Measurements from ENCODE around the gene ZDHHC5. TPM values are rescaled to one million over a fixed set of nuclear protein-coding genes. Genes with fewer than 3 reads are reported as not detected.

The ZDHHC5 gene
- total RNA-seq, 1 donor from 2014 or later = 89.8 TPM

GRCh38 chr11:57727185-57727584 is 59.3 kb downstream of the ZDHHC5 start:
- Histone ChIP-seq H2AFZ (ENCODE audit: low read depth, low read length) (no peak overlapping the region), H3K36me3 (ENCODE audit: insufficient read depth, low read length) (no peaks in the 10 kb centered on the region), H3K4me2 (ENCODE audit: low read length) (no peak overlapping the region), H3K79me2 (ENCODE audit: insufficient read depth, low read length) (peaks cover 89% of the 10 kb centered on the region), H4K20me1 (ENCODE audit: insufficient read depth, low read length) (peaks cover 35% of the 10 kb centered on the region), H3K27ac (ENCODE audit: low read depth, low read length) (no peak overlapping the region), H3K27me3 (ENCODE audit: insufficient read depth, low read length) (no peaks in the 10 kb centered on the region), H3K9ac (ENCODE audit: low read length) (no peak overlapping the region), H3K9me3 (ENCODE audit: insufficient read depth, low read depth, low read length) (no peaks in the 10 kb centered on the region), H3K4me1 (ENCODE audit: insufficient read depth, low read length) (no peaks in the 10 kb centered on the region), H3K4me3 (ENCODE audit: insufficient read depth, low read depth, low read length) (no peak overlapping the region)
- no peaks in the 10 kb centered on the region for H3K27me3 Mint-ChIP-seq (ENCODE audit: low read depth, unreplicated experiment)
- no peak for DNase-seq (ENCODE audit: low read depth)
- no peak overlapping the region for H3K4me3 Mint-ChIP-seq (ENCODE audit: unreplicated experiment)
- H3K4me1 Mint-ChIP-seq (ENCODE audit: low read depth, unreplicated experiment) = no peaks in the 10 kb centered on the region
- H3K36me3 Mint-ChIP-seq (ENCODE audit: low read depth, unreplicated experiment) = no peaks in the 10 kb centered on the region
- no peaks in the 10 kb centered on the region for H3K9me3 Mint-ChIP-seq (ENCODE audit: unreplicated experiment)
- TF ChIP-seq CTCF (IDR thresholded peaks at IDR 0.05; ENCODE audit: insufficient read depth, low read depth, low read length) (no peak), EZH2 (IDR thresholded peaks at IDR 0.05; ENCODE audit: insufficient read depth, low read length) (no peak)
- no peak overlapping the region for H3K27ac Mint-ChIP-seq (ENCODE audit: unreplicated experiment)
- FAIRE-seq = no peak

DNA sequence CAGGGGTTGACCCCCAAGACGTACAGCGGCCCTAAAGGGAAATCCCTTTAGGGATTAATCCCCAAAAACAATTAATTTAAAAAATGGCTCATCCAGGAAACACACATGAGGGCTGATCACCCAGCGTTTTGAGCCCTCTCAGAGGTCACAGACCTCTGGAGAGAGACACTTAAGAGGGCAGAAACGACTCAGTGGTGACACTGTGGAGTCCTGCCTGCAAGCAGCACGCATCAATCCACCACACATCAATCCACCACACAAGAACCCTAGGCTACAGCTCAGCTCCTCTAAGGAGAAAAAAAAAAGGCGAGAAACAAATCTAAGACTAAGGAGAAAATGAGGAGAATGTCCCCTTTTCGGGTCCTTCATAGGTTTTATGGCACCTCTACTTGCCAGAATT is 60.9 kb downstream of the ZDHHC5 start:
- H4K20me1 ChIP-seq (ENCODE audit: insufficient read depth, low read length) = peaks cover 42% of the 10 kb centered on the region
- no peak overlapping the region for H3K4me3 ChIP-seq (ENCODE audit: insufficient read depth, low read depth, low read length)
- no peaks in the 10 kb centered on the region for H3K27me3 ChIP-seq (ENCODE audit: insufficient read depth, low read length)
- no peaks in the 10 kb centered on the region for H3K4me1 ChIP-seq (ENCODE audit: insufficient read depth, low read length)
- H3K9ac ChIP-seq (ENCODE audit: low read length) = no peak overlapping the region
- peaks cover 93% of the 10 kb centered on the region for H3K79me2 ChIP-seq (ENCODE audit: insufficient read depth, low read length)
- DNase-seq (ENCODE audit: low read depth) (no peak), FAIRE-seq (no peak)
- no peaks in the 10 kb centered on the region for H3K9me3 ChIP-seq (ENCODE audit: insufficient read depth, low read depth, low read length)
- Mint-ChIP-seq H3K27ac (ENCODE audit: unreplicated experiment) (no peak overlapping the region), H3K36me3 (ENCODE audit: low read depth, unreplicated experiment) (no peaks in the 10 kb centered on the region), H3K4me1 (ENCODE audit: low read depth, unreplicated experiment) (no peaks in the 10 kb centered on the region), H3K9me3 (ENCODE audit: unreplicated experiment) (no peaks in the 10 kb centered on the region), H3K27me3 (ENCODE audit: low read depth, unreplicated experiment) (no peaks in the 10 kb centered on the region), H3K4me3 (ENCODE audit: unreplicated experiment) (no peak overlapping the region)
- H3K4me2 ChIP-seq (ENCODE audit: low read length) = no peak overlapping the region
- TF ChIP-seq CTCF (IDR thresholded peaks at IDR 0.05; ENCODE audit: insufficient read depth, low read depth, low read length) (no peak), EZH2 (IDR thresholded peaks at IDR 0.05; ENCODE audit: insufficient read depth, low read length) (no peak)
- H3K27ac ChIP-seq (ENCODE audit: low read depth, low read length) = no peak overlapping the region
- no peaks in the 10 kb centered on the region for H3K36me3 ChIP-seq (ENCODE audit: insufficient read depth, low read length)
- H2AFZ ChIP-seq (ENCODE audit: low read depth, low read length) = no peak overlapping the region

- H3K4me3 Mint-ChIP-seq (ENCODE audit: unreplicated experiment) = no peak overlapping the region
- DNase-seq (ENCODE audit: low read depth) (no peak), FAIRE-seq (no peak)
- Histone ChIP-seq H3K9ac (ENCODE audit: low read length) (no peak overlapping the region), H4K20me1 (ENCODE audit: insufficient read depth, low read length) (peaks cover 37% of the 10 kb centered on the region), H3K36me3 (ENCODE audit: insufficient read depth, low read length) (no peaks in the 10 kb centered on the region), H3K4me2 (ENCODE audit: low read length) (no peak overlapping the region), H3K4me1 (ENCODE audit: insufficient read depth, low read length) (no peaks in the 10 kb centered on the region), H3K27ac (ENCODE audit: low read depth, low read length) (no peak overlapping the region), H3K27me3 (ENCODE audit: insufficient read depth, low read length) (no peaks in the 10 kb centered on the region), H2AFZ (ENCODE audit: low read depth, low read length) (no peak overlapping the region), H3K4me3 (ENCODE audit: insufficient read depth, low read depth, low read length) (no peak overlapping the region), H3K79me2 (ENCODE audit: insufficient read depth, low read length) (peaks cover 91% of the 10 kb centered on the region), H3K9me3 (ENCODE audit: insufficient read depth, low read depth, low read length) (no peaks in the 10 kb centered on the region)
- H3K27me3 Mint-ChIP-seq (ENCODE audit: low read depth, unreplicated experiment) = no peaks in the 10 kb centered on the region
- no peaks in the 10 kb centered on the region for H3K36me3 Mint-ChIP-seq (ENCODE audit: low read depth, unreplicated experiment)
- H3K9me3 Mint-ChIP-seq (ENCODE audit: unreplicated experiment) = no peaks in the 10 kb centered on the region
- H3K4me1 Mint-ChIP-seq (ENCODE audit: low read depth, unreplicated experiment) = no peaks in the 10 kb centered on the region
- H3K27ac Mint-ChIP-seq (ENCODE audit: unreplicated experiment) = no peak overlapping the region
- TF ChIP-seq CTCF (IDR thresholded peaks at IDR 0.05; ENCODE audit: insufficient read depth, low read depth, low read length) (no peak), EZH2 (IDR thresholded peaks at IDR 0.05; ENCODE audit: insufficient read depth, low read length) (no peak)
These were observed 61.6 kb downstream of the ZDHHC5 start for GRCh38 chr11:57729479-57729878.

All from astrocyte (in vitro differentiated cells and primary cell).